Activated naive CD4-positive, alpha-beta T cell treated with anti-CD3 and anti-CD28 coated beads, Interleukin-2, amount 50 U/mL, for 24 hours (primary cell): ENCODE results near the gene CDH23.

Experiments used
- H3K27ac Mint-ChIP-seq: one replicate; pipeline ENCODE4 v1.8.0; 2021; ENCODE audit warnings: mild to moderate bottlenecking, mixed read lengths
- H3K27me3 Mint-ChIP-seq: one replicate; pipeline ENCODE4 v1.8.0; 2021; ENCODE audit warnings: mixed read lengths
- H3K36me3 Mint-ChIP-seq: one replicate; pipeline ENCODE4 v1.8.0; 2021; ENCODE audit warnings: mixed read lengths
- H3K4me1 Mint-ChIP-seq: one replicate; pipeline ENCODE4 v1.8.0; 2021; ENCODE audit warnings: mixed read lengths
- H3K4me3 Mint-ChIP-seq: one replicate; pipeline ENCODE4 v1.8.0; 2021; ENCODE audit warnings: mild to moderate bottlenecking, mixed read lengths
- H3K9me3 Mint-ChIP-seq: one replicate; pipeline ENCODE4 v1.8.0; 2021; ENCODE audit warnings: mixed read lengths

CDH23 gene

DNA sequence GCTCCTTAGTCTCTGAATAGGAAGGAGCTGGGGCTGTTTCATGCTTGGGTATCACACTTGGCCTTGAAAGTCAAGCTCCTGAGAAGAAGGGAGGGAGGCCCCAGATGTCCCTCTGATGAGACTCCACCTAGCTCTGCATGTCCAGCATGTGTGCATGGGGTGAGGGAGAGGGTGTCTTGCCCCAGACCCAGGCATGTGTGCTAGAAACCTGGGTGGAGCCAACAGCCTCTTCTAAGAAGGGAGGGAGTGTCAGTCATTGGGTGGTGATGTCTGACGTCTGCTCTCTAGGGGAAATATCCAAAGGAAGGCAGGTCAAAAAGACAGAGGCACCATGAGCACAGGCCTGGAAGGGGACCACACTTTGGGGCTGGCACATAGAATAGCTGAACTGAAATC, 159.0 kb downstream of the CDH23 start:
- no peaks in the 10 kb centered on the region for H3K9me3 Mint-ChIP-seq
- H3K27me3 Mint-ChIP-seq, result peaks cover 5% of the 10 kb centered on the region
- no peaks in the 10 kb centered on the region for H3K36me3 Mint-ChIP-seq
- no peaks in the 10 kb centered on the region for H3K4me1 Mint-ChIP-seq
- no peak overlapping the region for H3K27ac Mint-ChIP-seq
- H3K4me3 Mint-ChIP-seq, result no peak overlapping the region

DNA sequence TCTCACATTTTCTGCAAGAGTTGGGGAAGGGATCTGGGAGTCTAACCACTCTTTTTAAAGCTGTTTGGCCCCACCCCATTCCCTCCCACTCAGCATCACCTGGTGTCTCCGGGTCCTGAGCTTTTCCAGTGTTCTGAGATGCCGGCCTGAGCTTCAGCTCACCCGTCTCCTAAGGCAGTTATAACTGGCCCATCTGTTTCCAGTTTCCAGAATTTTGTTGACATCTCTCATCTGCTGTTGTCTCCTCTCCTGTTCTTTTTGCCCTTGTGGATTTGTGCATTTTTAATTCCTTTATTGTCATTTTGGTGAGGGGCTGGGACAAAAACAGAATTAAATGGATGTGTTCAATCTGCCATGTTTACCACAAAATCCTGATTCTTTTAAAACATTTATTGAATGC, 162.3 kb downstream of the CDH23 start:
- H3K27me3 Mint-ChIP-seq, result peaks cover 7% of the 10 kb centered on the region

GRCh38 chr10:71561003-71561574, 164.4 kb downstream of the CDH23 start:
- Mint-ChIP-seq H3K4me1 (no peaks in the 10 kb centered on the region), H3K27me3 (peaks cover 7% of the 10 kb centered on the region), H3K9me3 (no peaks in the 10 kb centered on the region), H3K36me3 (no peaks in the 10 kb centered on the region), H3K27ac (no peak overlapping the region), H3K4me3 (no peak overlapping the region)

More for the DNA sequence above, 162.3 kb downstream of the CDH23 start:
- Mint-ChIP-seq H3K9me3 (no peaks in the 10 kb centered on the region), H3K36me3 (no peaks in the 10 kb centered on the region), H3K27ac (no peak overlapping the region), H3K4me3 (no peak overlapping the region), H3K4me1 (no peaks in the 10 kb centered on the region)

GRCh38 chr10:71562181-71562580, 165.5 kb downstream of the CDH23 start:
- no peaks in the 10 kb centered on the region for H3K4me1 Mint-ChIP-seq
- no peaks in the 10 kb centered on the region for H3K36me3 Mint-ChIP-seq
- no peak overlapping the region for H3K4me3 Mint-ChIP-seq
- H3K27me3 Mint-ChIP-seq, result peaks cover 7% of the 10 kb centered on the region
- H3K27ac Mint-ChIP-seq, result no peak overlapping the region
- no peaks in the 10 kb centered on the region for H3K9me3 Mint-ChIP-seq

DNA sequence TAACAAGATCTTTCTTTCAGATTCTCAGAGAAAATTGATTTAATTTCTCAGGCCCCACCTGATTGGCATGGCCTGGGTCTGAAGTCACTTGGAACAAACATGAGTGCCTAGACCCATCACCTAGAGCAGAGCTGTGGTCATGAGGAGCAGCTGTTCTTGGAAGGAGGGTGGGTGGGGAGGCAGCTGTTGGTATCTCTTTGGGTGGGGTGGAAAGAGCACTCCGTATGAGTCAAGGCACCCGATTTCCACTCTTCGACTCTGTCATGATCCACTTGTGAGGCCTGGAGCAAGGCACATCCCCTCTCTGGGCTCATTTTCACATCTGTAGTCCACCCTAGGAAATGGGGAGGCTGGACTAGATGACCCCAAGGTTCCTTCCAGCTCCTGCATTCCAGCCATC, 166.2 kb downstream of the CDH23 start:
- H3K36me3 Mint-ChIP-seq, result no peaks in the 10 kb centered on the region
- H3K4me3 Mint-ChIP-seq, result no peak overlapping the region
- no peaks in the 10 kb centered on the region for H3K4me1 Mint-ChIP-seq
- no peak overlapping the region for H3K27ac Mint-ChIP-seq
- peaks cover 7% of the 10 kb centered on the region for H3K27me3 Mint-ChIP-seq
- no peaks in the 10 kb centered on the region for H3K9me3 Mint-ChIP-seq

GRCh38 chr10:71564194-71564820, 167.6 kb downstream of the CDH23 start:
- Mint-ChIP-seq H3K27ac (no peak overlapping the region), H3K36me3 (no peaks in the 10 kb centered on the region), H3K4me3 (no peak overlapping the region), H3K9me3 (no peaks in the 10 kb centered on the region), H3K27me3 (peaks cover 2% of the 10 kb centered on the region), H3K4me1 (no peaks in the 10 kb centered on the region)

DNA sequence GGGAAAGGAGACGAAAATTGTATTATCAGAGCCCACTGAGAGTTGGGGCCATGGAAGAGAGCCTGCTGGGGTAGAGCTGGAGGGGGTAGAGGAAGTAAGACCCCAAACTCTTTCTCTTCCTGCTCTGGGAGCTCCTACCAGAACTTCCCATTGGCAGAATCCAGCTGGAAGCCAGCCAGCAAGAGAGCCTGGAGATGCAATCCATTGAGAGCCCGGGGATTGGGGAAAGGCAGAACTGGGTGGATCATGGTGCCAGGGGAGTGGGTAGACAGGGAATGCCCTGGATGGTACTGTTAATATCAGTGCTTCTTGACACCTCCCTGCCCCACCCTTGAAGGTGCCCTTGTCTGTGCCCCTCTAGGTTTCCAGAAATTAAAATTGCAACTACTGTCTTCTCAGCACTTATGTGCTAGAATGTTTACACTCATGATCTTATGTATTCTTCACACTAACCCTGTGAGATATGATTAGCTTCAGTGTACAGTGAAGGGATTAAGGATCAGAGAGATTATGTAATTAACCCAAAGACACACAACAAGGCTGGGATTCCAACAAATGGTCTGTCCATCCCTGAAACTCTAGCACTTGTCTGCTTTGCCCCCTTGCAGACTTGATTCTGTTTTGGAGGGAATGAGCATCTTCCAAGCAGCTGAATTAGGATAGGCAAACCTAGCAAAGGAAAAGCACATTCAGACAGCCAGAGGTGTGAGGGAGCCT, 168.7 kb downstream of the CDH23 start:
- Mint-ChIP-seq H3K27ac (no peak overlapping the region), H3K27me3 (peaks cover 2% of the 10 kb centered on the region), H3K36me3 (no peaks in the 10 kb centered on the region), H3K9me3 (no peaks in the 10 kb centered on the region), H3K4me3 (no peak overlapping the region), H3K4me1 (no peaks in the 10 kb centered on the region)

- Mint-ChIP-seq H3K4me3 (no peak overlapping the region), H3K27me3 (peaks cover 2% of the 10 kb centered on the region), H3K27ac (no peak overlapping the region), H3K9me3 (no peaks in the 10 kb centered on the region), H3K4me1 (no peaks in the 10 kb centered on the region), H3K36me3 (no peaks in the 10 kb centered on the region)
Measured at GRCh38 chr10:71567006-71567405, 170.3 kb downstream of the CDH23 start.

DNA sequence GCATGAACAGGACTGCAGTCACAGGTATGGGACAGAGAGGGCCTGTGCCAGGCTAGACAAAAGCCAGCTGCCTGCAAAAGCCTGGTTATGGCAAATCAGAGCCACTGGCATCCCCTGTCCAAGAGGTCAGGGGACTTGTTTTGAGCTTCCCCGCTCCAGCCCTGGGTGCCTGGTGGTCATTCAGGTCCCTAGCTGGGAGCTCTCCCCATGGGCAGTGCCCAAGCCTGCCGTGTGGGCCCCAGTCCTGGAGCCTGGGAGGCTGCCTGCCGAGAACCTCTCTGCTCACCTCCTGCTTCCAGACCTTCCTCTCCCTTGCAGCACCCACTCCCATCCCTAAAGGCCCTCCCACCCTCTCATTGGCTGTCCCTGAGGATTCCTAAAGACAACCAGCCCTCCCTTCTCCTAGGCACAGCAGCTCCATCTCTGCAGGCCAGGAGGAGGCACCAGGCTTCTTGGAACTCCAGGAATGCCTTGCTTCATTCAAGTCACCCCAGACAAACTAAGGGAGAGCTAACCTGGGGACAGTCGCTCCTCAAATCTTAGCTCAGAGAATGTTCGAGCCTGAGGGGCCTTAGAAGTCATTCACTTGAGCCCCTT, 172.3 kb downstream of the CDH23 start:
- no peak overlapping the region for H3K27ac Mint-ChIP-seq
- H3K36me3 Mint-ChIP-seq, result no peaks in the 10 kb centered on the region
- H3K4me1 Mint-ChIP-seq, result no peaks in the 10 kb centered on the region
- H3K9me3 Mint-ChIP-seq, result no peaks in the 10 kb centered on the region
- H3K27me3 Mint-ChIP-seq, result no peaks in the 10 kb centered on the region
- H3K4me3 Mint-ChIP-seq, result no peak overlapping the region

GRCh38 chr10:71569775-71570588, 173.3 kb downstream of the CDH23 start:
- H3K27ac Mint-ChIP-seq, result no peak overlapping the region
- H3K27me3 Mint-ChIP-seq, result no peaks in the 10 kb centered on the region
- H3K4me1 Mint-ChIP-seq, result no peaks in the 10 kb centered on the region
- H3K36me3 Mint-ChIP-seq, result no peaks in the 10 kb centered on the region
- no peak overlapping the region for H3K4me3 Mint-ChIP-seq
- no peaks in the 10 kb centered on the region for H3K9me3 Mint-ChIP-seq

DNA sequence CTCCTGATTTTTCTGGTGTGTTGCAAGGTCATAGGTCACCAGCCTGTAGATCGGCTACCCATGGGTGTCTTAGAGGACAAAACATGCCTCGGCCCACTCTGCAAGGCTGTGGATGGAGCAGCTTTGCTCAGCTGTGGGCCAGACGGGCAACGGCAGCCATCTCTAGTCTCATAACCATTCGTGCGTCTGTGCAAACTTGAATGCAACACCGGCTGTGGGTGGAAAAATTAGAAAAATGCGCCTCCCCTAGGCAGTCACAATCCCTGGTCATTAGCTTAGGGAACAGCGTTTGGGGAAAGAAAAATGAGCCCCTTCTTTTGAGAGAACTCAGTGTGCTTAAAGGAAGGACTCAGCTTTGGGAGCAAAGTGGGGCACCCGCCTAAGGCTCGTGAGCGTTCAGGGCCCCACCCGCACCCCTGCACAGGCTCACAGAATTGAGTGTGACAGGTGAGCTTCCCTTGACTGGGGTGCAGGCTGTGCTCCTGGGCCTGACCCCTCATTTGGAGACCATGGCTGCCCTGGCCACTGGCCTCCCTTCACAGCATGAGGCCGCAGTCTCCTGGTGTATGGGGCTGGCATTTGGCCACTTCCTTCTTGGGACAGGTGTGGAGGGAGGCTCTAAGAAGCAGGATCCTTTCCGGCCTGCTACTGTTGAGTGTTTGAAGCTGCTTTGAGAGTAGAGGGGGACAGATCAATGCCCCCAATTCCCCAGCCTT, 174.9 kb downstream of the CDH23 start:
- H3K9me3 Mint-ChIP-seq, result no peaks in the 10 kb centered on the region
- H3K27ac Mint-ChIP-seq, result no peak overlapping the region
- no peak overlapping the region for H3K4me3 Mint-ChIP-seq
- no peaks in the 10 kb centered on the region for H3K27me3 Mint-ChIP-seq
- H3K36me3 Mint-ChIP-seq, result no peaks in the 10 kb centered on the region
- H3K4me1 Mint-ChIP-seq, result no peaks in the 10 kb centered on the region

DNA sequence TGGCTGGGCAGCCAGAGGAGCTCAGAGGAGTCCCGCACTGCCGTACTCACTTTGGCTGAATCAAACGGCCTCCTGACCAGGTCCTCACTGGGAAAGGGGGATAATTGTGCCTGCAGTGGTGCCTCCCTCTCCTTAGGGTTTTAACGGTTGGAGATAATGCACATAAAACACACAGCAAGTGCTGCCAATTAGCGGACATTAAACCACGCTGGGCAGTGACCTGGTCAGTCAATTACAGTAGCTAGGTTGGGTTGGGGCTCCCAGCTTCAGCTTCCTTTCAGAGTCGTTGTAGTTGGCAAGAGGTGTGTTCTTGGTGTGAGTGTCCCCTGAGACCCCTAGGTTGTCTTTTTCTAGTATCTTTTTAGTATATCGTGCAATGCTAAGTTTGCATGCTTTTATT, 176.2 kb downstream of the CDH23 start:
- Mint-ChIP-seq H3K4me1 (no peaks in the 10 kb centered on the region), H3K9me3 (no peaks in the 10 kb centered on the region), H3K27ac (no peak overlapping the region), H3K4me3 (no peak overlapping the region), H3K27me3 (no peaks in the 10 kb centered on the region), H3K36me3 (no peaks in the 10 kb centered on the region)

- no peak overlapping the region for H3K4me3 Mint-ChIP-seq
- no peak overlapping the region for H3K27ac Mint-ChIP-seq
- no peaks in the 10 kb centered on the region for H3K9me3 Mint-ChIP-seq
- no peaks in the 10 kb centered on the region for H3K27me3 Mint-ChIP-seq
- no peaks in the 10 kb centered on the region for H3K4me1 Mint-ChIP-seq
- no peaks in the 10 kb centered on the region for H3K36me3 Mint-ChIP-seq
Measured at GRCh38 chr10:71573562-71574518, 177.1 kb downstream of the CDH23 start.

- Mint-ChIP-seq H3K27me3 (no peaks in the 10 kb centered on the region), H3K4me1 (no peaks in the 10 kb centered on the region), H3K27ac (no peak overlapping the region), H3K9me3 (no peaks in the 10 kb centered on the region), H3K36me3 (no peaks in the 10 kb centered on the region), H3K4me3 (no peak overlapping the region)
Measured at GRCh38 chr10:71575451-71575850, 178.7 kb downstream of the CDH23 start.
